Parathyroid adenoma (tissue), 2 donors: ENCODE data around the gene RACGAP1.

Experiments
- H2AFZ ChIP-seq: fragments of 300-600 bp; sonication (generic); one replicate; pipeline ENCODE4 v1.7.0; 2017; ENCODE audit warnings: antibody characterized with exemption, mild to moderate bottlenecking
- H3K27ac ChIP-seq: fragments of 300-600 bp; sonication (generic); one replicate; pipeline ENCODE4 v1.7.0; 2017
- H3K27me3 ChIP-seq: fragments of 300-600 bp; sonication (generic); one replicate; pipeline ENCODE4 v1.7.0; 2017; ENCODE audit warnings: low read length; ENCODE audit not compliant: control insufficient read depth, insufficient read depth
- H3K36me3 ChIP-seq: fragments of 300-600 bp; sonication (generic); one replicate; pipeline ENCODE4 v1.7.0; 2017; ENCODE audit warnings: low read length; ENCODE audit not compliant: control insufficient read depth, insufficient read depth
- H3K4me1 ChIP-seq: fragments of 300-600 bp; sonication (generic); one replicate; pipeline ENCODE4 v1.7.0; 2017; ENCODE audit warnings: control low read depth
- H3K4me2 ChIP-seq: fragments of 300-600 bp; sonication (generic); one replicate; pipeline ENCODE4 v1.7.0; 2017; ENCODE audit warnings: low read length
- H3K4me3 ChIP-seq: fragments of 300-600 bp; sonication (generic); one replicate; pipeline ENCODE4 v1.7.0; 2017; ENCODE audit warnings: low read depth, low read length
- H3K79me2 ChIP-seq: fragments of 300-600 bp; sonication (generic); one replicate; pipeline ENCODE4 v1.7.0; 2017; ENCODE audit warnings: control low read depth
- H3K9ac ChIP-seq: fragments of 300-600 bp; sonication (generic); one replicate; pipeline ENCODE4 v1.7.0; 2017; ENCODE audit warnings: mild to moderate bottlenecking
- H3K9me3 ChIP-seq: fragments of 300-600 bp; sonication (generic); one replicate; pipeline ENCODE4 v1.7.0; 2017; ENCODE audit warnings: low read length; ENCODE audit not compliant: control insufficient read depth
- CTCF ChIP-seq: fragments of 300-600 bp; sonication (generic); IDR thresholded peaks from one replicate; pipeline ENCODE4 v1.7.0; 2017; ENCODE audit warnings: antibody characterized with exemption, mild to moderate bottlenecking
- donor health status: primary hyperparathyroidism.

RACGAP1 gene

GRCh38 chr12:50056639-50056976, 31.3 kb upstream of the RACGAP1 start:
- no peaks in the 10 kb centered on the region for H3K27me3 ChIP-seq

GRCh38 chr12:50055831-50056638, 30.7 kb upstream of the RACGAP1 start:
- Histone ChIP-seq H3K4me2 (peak overlapping the region; percentile 57), H3K27me3 (no peaks in the 10 kb centered on the region), H3K4me3 (no peak overlapping the region), H3K4me1 (peaks cover 10% of the 10 kb centered on the region), H3K79me2 (no peaks in the 10 kb centered on the region), H3K9me3 (no peaks in the 10 kb centered on the region), H3K27ac (no peak overlapping the region), H3K36me3 (no peaks in the 10 kb centered on the region), H3K9ac (no peak overlapping the region), H2AFZ (peak overlapping the region; percentile 81)
- TF ChIP-seq CTCF = peak; percentile 98

More at GRCh38 chr12:50056639-50056976, 31.3 kb upstream of the RACGAP1 start:
- H3K9ac ChIP-seq = no peak overlapping the region
- H3K9me3 ChIP-seq = no peaks in the 10 kb centered on the region
- no peaks in the 10 kb centered on the region for H3K79me2 ChIP-seq
- H3K27ac ChIP-seq = no peak overlapping the region
- H3K4me1 ChIP-seq = peaks cover 10% of the 10 kb centered on the region
- H2AFZ ChIP-seq = peak overlapping the region; percentile 96
- H3K36me3 ChIP-seq = no peaks in the 10 kb centered on the region
- H3K4me3 ChIP-seq = peak overlapping the region; percentile 72
- TF ChIP-seq CTCF = no peak
- peak overlapping the region; percentile 80 for H3K4me2 ChIP-seq

- Histone ChIP-seq H3K27me3 (no peaks in the 10 kb centered on the region), H3K36me3 (no peaks in the 10 kb centered on the region), H3K4me3 (no peak overlapping the region), H3K4me1 (peaks cover 10% of the 10 kb centered on the region), H3K27ac (no peak overlapping the region), H3K9ac (no peak overlapping the region), H3K9me3 (no peaks in the 10 kb centered on the region), H2AFZ (no peak overlapping the region), H3K4me2 (no peak overlapping the region), H3K79me2 (no peaks in the 10 kb centered on the region)
- no peak for TF ChIP-seq CTCF
These were observed 28.3 kb upstream of the RACGAP1 start for GRCh38 chr12:50053583-50053982.

GRCh38 chr12:50052964-50053363, 27.7 kb upstream of the RACGAP1 start:
- no peak overlapping the region for H3K27ac ChIP-seq
- H3K27me3 ChIP-seq = no peaks in the 10 kb centered on the region
- no peak overlapping the region for H3K4me2 ChIP-seq
- no peak overlapping the region for H3K4me3 ChIP-seq
- no peaks in the 10 kb centered on the region for H3K9me3 ChIP-seq
- H3K79me2 ChIP-seq = no peaks in the 10 kb centered on the region
- TF ChIP-seq CTCF = no peak
- no peaks in the 10 kb centered on the region for H3K36me3 ChIP-seq
- H3K4me1 ChIP-seq = peaks cover 8% of the 10 kb centered on the region
- H2AFZ ChIP-seq = no peak overlapping the region
- H3K9ac ChIP-seq = no peak overlapping the region

- H3K9ac ChIP-seq = no peak overlapping the region
- no peak overlapping the region for H3K4me3 ChIP-seq
- H3K4me1 ChIP-seq = peaks cover 8% of the 10 kb centered on the region
- H3K27ac ChIP-seq = no peak overlapping the region
- TF ChIP-seq CTCF = no peak
- no peak overlapping the region for H3K4me2 ChIP-seq
- H3K36me3 ChIP-seq = no peaks in the 10 kb centered on the region
- H3K9me3 ChIP-seq = no peaks in the 10 kb centered on the region
- no peaks in the 10 kb centered on the region for H3K79me2 ChIP-seq
- H2AFZ ChIP-seq = no peak overlapping the region
- no peaks in the 10 kb centered on the region for H3K27me3 ChIP-seq
These were observed 27.2 kb upstream of the RACGAP1 start for GRCh38 chr12:50052544-50052943.
